ENCODE data around the gene USP1.

- TF ChIP-seq, protein P1, sequence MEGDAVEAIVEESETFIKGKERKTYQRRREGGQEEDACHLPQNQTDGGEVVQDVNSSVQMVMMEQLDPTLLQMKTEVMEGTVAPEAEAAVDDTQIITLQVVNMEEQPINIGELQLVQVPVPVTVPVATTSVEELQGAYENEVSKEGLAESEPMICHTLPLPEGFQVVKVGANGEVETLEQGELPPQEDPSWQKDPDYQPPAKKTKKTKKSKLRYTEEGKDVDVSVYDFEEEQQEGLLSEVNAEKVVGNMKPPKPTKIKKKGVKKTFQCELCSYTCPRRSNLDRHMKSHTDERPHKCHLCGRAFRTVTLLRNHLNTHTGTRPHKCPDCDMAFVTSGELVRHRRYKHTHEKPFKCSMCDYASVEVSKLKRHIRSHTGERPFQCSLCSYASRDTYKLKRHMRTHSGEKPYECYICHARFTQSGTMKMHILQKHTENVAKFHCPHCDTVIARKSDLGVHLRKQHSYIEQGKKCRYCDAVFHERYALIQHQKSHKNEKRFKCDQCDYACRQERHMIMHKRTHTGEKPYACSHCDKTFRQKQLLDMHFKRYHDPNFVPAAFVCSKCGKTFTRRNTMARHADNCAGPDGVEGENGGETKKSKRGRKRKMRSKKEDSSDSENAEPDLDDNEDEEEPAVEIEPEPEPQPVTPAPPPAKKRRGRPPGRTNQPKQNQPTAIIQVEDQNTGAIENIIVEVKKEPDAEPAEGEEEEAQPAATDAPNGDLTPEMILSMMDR (IDR thresholded peaks at IDR 0.05), result no peak
- no peak for TF ChIP-seq POLR2A (IDR thresholded peaks at IDR 0.05)
These were observed 45.4 kb upstream of the USP1 start for GRCh38 chr1:62391369-62391971.
